H1 (cell line): ENCODE data around the gene SNX17. TPM values are rescaled to one million over a fixed set of nuclear protein-coding genes. Genes with fewer than 3 reads are reported as not detected.

ENCODE experiments used
- CTCF ChIA-PET: fragments of 300-600 bp; sonication (Branson Sonifier 250); formaldehyde crosslinking; loops from one replicate; lab custom pipeline; 2021; ENCODE audit not compliant: partially characterized antibody; lab: Charles Lee
- POLR2A ChIA-PET: fragments of 300-600 bp; sonication (Branson Sonifier 250); formaldehyde crosslinking; loops from one replicate; lab custom pipeline; 2021; ENCODE audit warnings: inconsistent platforms; ENCODE audit not compliant: partially characterized antibody; lab: Charles Lee
- DNase-seq, 2 experiments: peaks; one replicate each; pipeline versions ENCODE4 v3.0.0 to v3.0.0-alpha.2; 2010 to 2022; ENCODE audit warnings: low spot score in 2 of 2, low read depth in 1 of 2, mixed read lengths in 1 of 2
- FAIRE-seq: peaks from 2 replicates; lab custom pipeline; 2011; peaks lifted over from hg19 to GRCh38; lab: Jason Lieb, UNC
- H2AFZ ChIP-seq: 2 replicates; pipeline ENCODE4 v1.8.1; 2012; ENCODE audit warnings: low read length, inconsistent platforms
- H2AK5ac ChIP-seq: 2 replicates; pipeline ENCODE4 v1.6.1; 2013; ENCODE audit warnings: low read depth, low read length
- H2BK120ac ChIP-seq: replicated peaks from 2 replicates; pipeline ENCODE3; 2013; ENCODE audit warnings: low read depth, low read length, inconsistent platforms
- H2BK12ac ChIP-seq: 2 replicates; pipeline ENCODE4 v1.6.1; 2013; ENCODE audit warnings: low read depth, low read length
- H2BK15ac ChIP-seq: 2 replicates; pipeline ENCODE4 v1.6.1; 2013; ENCODE audit warnings: low read length
- H2BK20ac ChIP-seq: 2 replicates; pipeline ENCODE4 v1.6.1; 2013; ENCODE audit warnings: low read length
- H2BK5ac ChIP-seq: 2 replicates; pipeline ENCODE4 v1.6.1; 2013; ENCODE audit warnings: low read depth, low read length
- H3K14ac ChIP-seq: 2 replicates; pipeline ENCODE4 v1.6.1; 2013; ENCODE audit warnings: inconsistent platforms; ENCODE audit not compliant: insufficient read length
- H3K18ac ChIP-seq: 2 replicates; pipeline ENCODE4 v1.6.1; 2013; ENCODE audit warnings: low read length; ENCODE audit errors: extremely low read depth
- H3K23ac ChIP-seq: 2 replicates; pipeline ENCODE4 v1.6.1; 2013; ENCODE audit warnings: inconsistent platforms; ENCODE audit not compliant: insufficient read length
- H3K23me2 ChIP-seq: 2 replicates; pipeline ENCODE4 v1.6.1; 2013; ENCODE audit warnings: low read depth, low read length
- H3K27ac ChIP-seq: 2 replicates; pipeline ENCODE4 v1.6.1; 2011; ENCODE audit warnings: low read depth, low read length, inconsistent platforms
- H3K27me3 ChIP-seq, 4 experiments: replicated peaks in 1 of 4; 1 replicate in 1 of 4; 2 replicates in 3 of 4; pipeline versions ENCODE4 v1.6.1 to v1.8.1; 2011 to 2013; ENCODE audit warnings: low read length in 3 of 4, mild to moderate bottlenecking in 3 of 4, inconsistent platforms in 2 of 4, mixed read lengths in 2 of 4, moderate library complexity in 1 of 4; ENCODE audit not compliant: control insufficient read depth in 3 of 4, insufficient read depth in 3 of 4; ENCODE audit errors: extremely low read depth in 1 of 4
- H3K36me3 ChIP-seq, 4 experiments: 2 replicates each; pipeline versions ENCODE4 v1.6.1 to v1.8.1; 2011 to 2013; ENCODE audit warnings: mild to moderate bottlenecking in 4 of 4, low read length in 3 of 4, moderate library complexity in 2 of 4, control low read depth in 1 of 4, inconsistent platforms in 1 of 4; ENCODE audit not compliant: insufficient read depth in 4 of 4, control insufficient read depth in 2 of 4
- H3K4ac ChIP-seq: replicated peaks from 2 replicates; pipeline ENCODE3; 2013; ENCODE audit warnings: low read length, low read depth, mixed read lengths, inconsistent platforms; ENCODE audit not compliant: insufficient read length
- H3K4me1 ChIP-seq, 4 experiments: replicated peaks in 1 of 4; 1 replicate in 1 of 4; 2 replicates in 3 of 4; pipeline versions ENCODE4 v1.6.1 to v1.8.1; 2011 to 2013; ENCODE audit warnings: low read length in 3 of 4, inconsistent platforms in 2 of 4, mixed read lengths in 1 of 4; ENCODE audit not compliant: insufficient read depth in 4 of 4, control insufficient read depth in 3 of 4
- H3K4me2 ChIP-seq, 2 experiments: 2 replicates each; pipeline versions ENCODE4 v1.6.1 to v1.8.1; 2011 to 2013; ENCODE audit warnings: low read depth in 2 of 2, low read length in 2 of 2, control low read depth in 1 of 2, inconsistent platforms in 1 of 2, mild to moderate bottlenecking in 1 of 2; ENCODE audit not compliant: insufficient read depth in 1 of 2
- H3K4me3 ChIP-seq, 4 experiments: fragments of 200-600, 300-600 bp in 1 of 4; sonication (generic), shearing (Covaris generic), sonication (Bioruptor Twin) in 1 of 4; 2 replicates each; pipeline versions ENCODE4 v1.5.1 to v1.8.1; 2011 to 2016; ENCODE audit warnings: low read length in 4 of 4, low read depth in 3 of 4, control low read depth in 2 of 4, inconsistent platforms in 2 of 4, mild to moderate bottlenecking in 2 of 4, mixed read lengths in 1 of 4, moderate library complexity in 1 of 4; ENCODE audit not compliant: insufficient read depth in 2 of 4; ENCODE audit errors: extremely low read depth in 1 of 4
- H3K56ac ChIP-seq: replicated peaks from 2 replicates; pipeline ENCODE3; 2013; ENCODE audit warnings: low read depth, mild to moderate bottlenecking, mixed read lengths, low read length, inconsistent platforms; ENCODE audit not compliant: insufficient read length
- H3K79me1 ChIP-seq: 2 replicates; pipeline ENCODE4 v1.6.1; 2013; ENCODE audit warnings: low read depth, low read length, control low read depth
- H3K79me2 ChIP-seq, 2 experiments: 2 replicates each; pipeline versions ENCODE4 v1.6.1 to v1.8.1; 2012 to 2013; ENCODE audit warnings: low read length in 2 of 2, mild to moderate bottlenecking in 2 of 2, inconsistent platforms in 1 of 2; ENCODE audit not compliant: insufficient read depth in 2 of 2, control insufficient read depth in 1 of 2
- H3K9ac ChIP-seq, 4 experiments: replicated peaks in 1 of 4; 1 replicate in 1 of 4; 2 replicates in 3 of 4; pipeline versions ENCODE4 v1.6.1 to v1.8.1; 2011 to 2013; ENCODE audit warnings: low read depth in 3 of 4, low read length in 3 of 4, control low read depth in 2 of 4, mild to moderate bottlenecking in 2 of 4, moderate library complexity in 2 of 4, inconsistent platforms in 1 of 4; ENCODE audit errors: extremely low read depth in 1 of 4
- H3K9me3 ChIP-seq, 2 experiments: 2 replicates each; pipeline versions ENCODE4 v1.6.1 to v1.8.1; 2012 to 2013; ENCODE audit warnings: mild to moderate bottlenecking in 2 of 2, moderate library complexity in 2 of 2, control low read depth in 1 of 2, inconsistent platforms in 1 of 2, low read depth in 1 of 2, low read length in 1 of 2, mixed read lengths in 1 of 2; ENCODE audit not compliant: insufficient read depth in 2 of 2
- H4K20me1 ChIP-seq, 2 experiments: replicated peaks in 1 of 2; 2 replicates each; pipeline versions ENCODE3 to v1.8.1; 2011 to 2013; ENCODE audit warnings: inconsistent platforms in 2 of 2, low read length in 2 of 2, mild to moderate bottlenecking in 1 of 2; ENCODE audit not compliant: insufficient read depth in 2 of 2, control insufficient read depth in 1 of 2
- H4K5ac ChIP-seq: 2 replicates; pipeline ENCODE4 v1.6.1; 2013; ENCODE audit warnings: low read length, low read depth, mixed read lengths, inconsistent platforms; ENCODE audit not compliant: insufficient read length
- H4K8ac ChIP-seq: 2 replicates; pipeline ENCODE4 v1.8.0; 2013; ENCODE audit warnings: mild to moderate bottlenecking, moderate library complexity, low read length, inconsistent platforms; ENCODE audit not compliant: insufficient read depth; ENCODE audit errors: extremely low read depth
- H4K91ac ChIP-seq: replicated peaks from 2 replicates; pipeline ENCODE3; 2013; ENCODE audit warnings: low read length, mixed read lengths, inconsistent platforms; ENCODE audit not compliant: insufficient read length
- BCL11A ChIP-seq, 2 experiments: IDR thresholded peaks; one replicate each; pipeline ENCODE4 v1.6.1; 2011; ENCODE audit warnings: low read depth in 2 of 2, low read length in 2 of 2, mild to moderate bottlenecking in 2 of 2
- CBX5 ChIP-seq: fragments of 300-800, 300-1000 bp; sonication (generic); IDR thresholded peaks from 2 replicates; pipeline ENCODE4 v1.7.1; 2016; ENCODE audit warnings: antibody characterized with exemption, low read length, low read depth
- CREB1 ChIP-seq: IDR thresholded peaks from 2 replicates; pipeline ENCODE4 v1.6.1; 2012; ENCODE audit warnings: inconsistent platforms
- JUND ChIP-seq: IDR thresholded peaks from 2 replicates; pipeline ENCODE4 v1.6.1; 2011; ENCODE audit warnings: mild to moderate bottlenecking, improper control_type of control experiment, low read length
- KDM1A ChIP-seq: fragments of 200-600, 300-600 bp; sonication (generic); IDR thresholded peaks from 2 replicates; pipeline ENCODE4 v1.7.1; 2016; ENCODE audit warnings: mild to moderate bottlenecking, low read length, borderline replicate concordance
- MAFK ChIP-seq: IDR thresholded peaks from 2 replicates; pipeline ENCODE4 v1.6.1; 2012; ENCODE audit warnings: low read depth, mild to moderate bottlenecking, improper control_type of control experiment, low read length
- NANOG ChIP-seq: IDR thresholded peaks from 2 replicates; pipeline ENCODE4 v1.6.1; 2011; ENCODE audit warnings: low read length, low read depth, mild to moderate bottlenecking, inconsistent platforms; ENCODE audit not compliant: insufficient read depth, poor library complexity, severe bottlenecking
- POLR2A ChIP-seq, 2 experiments: IDR thresholded peaks; 1 replicate in 1 of 2; 2 replicates in 1 of 2; pipeline ENCODE4 v1.6.1; 2011; ENCODE audit warnings: low read depth in 2 of 2, low read length in 2 of 2, mild to moderate bottlenecking in 2 of 2; ENCODE audit errors: control extremely low read depth in 1 of 2
- POLR2AphosphoS5 ChIP-seq: IDR thresholded peaks from 2 replicates; pipeline ENCODE4 v1.6.1; 2011; ENCODE audit warnings: low read depth, low read length
- RXRA ChIP-seq: IDR thresholded peaks from 2 replicates; pipeline ENCODE4 v1.6.1; 2011; ENCODE audit warnings: low read depth, mild to moderate bottlenecking, low read length, moderate library complexity; ENCODE audit not compliant: insufficient read depth
- TAF1 ChIP-seq: IDR thresholded peaks from 2 replicates; pipeline ENCODE4 v1.6.1; 2011; ENCODE audit warnings: mild to moderate bottlenecking, low read depth, low read length
- TEAD4 ChIP-seq: IDR thresholded peaks from 2 replicates; pipeline ENCODE4 v1.6.1; 2012; ENCODE audit warnings: low read depth, low read length, inconsistent platforms, mixed read lengths
- YY1 ChIP-seq: IDR thresholded peaks from 2 replicates; pipeline ENCODE4 v1.6.1; 2011; ENCODE audit warnings: low read depth, mild to moderate bottlenecking, low read length
- WGBS, 2 experiments: shearing (Covaris generic) in 1 of 2; methylation state at CpG; one replicate each; pipeline versions ENCODE4 v1.1.6 to v1.1.7; 2013 to 2015; ENCODE audit warnings: low lambda C conversion rate in 2 of 2, mixed read lengths in 2 of 2, inconsistent platforms in 1 of 2, low coverage in 1 of 2, missing lambda C conversion rate in 1 of 2; ENCODE audit not compliant: insufficient replicate concordance in 2 of 2, insufficient coverage in 1 of 2, insufficient read length in 1 of 2; ENCODE audit errors: extremely low coverage in 1 of 2, missing lambda C conversion rate in 1 of 2; 5-methylcytosine and 5-hydroxymethylcytosine counted together
- polyA plus RNA-seq, 7 experiments: library from polyadenylated mRNA; depleted of rRNA in 3 of 7; stranded (reverse) in 5 of 7; unstranded in 2 of 7; fragments of >200 nt in 5 of 7; fragments of 200-250 nt in 2 of 7; gene quantifications; 1 replicate in 5 of 7; 2 replicates in 1 of 7; 4 replicates in 1 of 7; pipeline versions ENCODE4 v1.2.1 to v1.2.3, GENCODE V29; 2011 to 2013; ENCODE audit warnings: missing spikeins in 2 of 7, mixed read lengths in 2 of 7
- total RNA-seq: library from RNA; stranded (reverse); fragmentation: NEBNext Ultra II Directional; extraction: Animal tissue kit (Norgen Biotek cat#: 25700); gene quantifications from 2 replicates; pipeline ENCODE4 v1.2.1, GENCODE V29; 2021
- TF ChIP-seq, protein P1 (sequence below): IDR thresholded peaks from 2 replicates; pipeline ENCODE4 v1.6.1; 2012; ENCODE audit warnings: inconsistent platforms
- TF ChIP-seq, protein P2 (sequence below): IDR thresholded peaks from 2 replicates; pipeline ENCODE4 v1.6.1; 2011; ENCODE audit warnings: low read depth, mild to moderate bottlenecking, low read length; ENCODE audit not compliant: insufficient read depth

Gene SNX17
- total and polyA plus RNA-seq, 2 of the 8 experiments (the other 6 are each of a cell fraction or from before 2014, with no cell fraction given): 54.9 to 66.2 TPM

DNA sequence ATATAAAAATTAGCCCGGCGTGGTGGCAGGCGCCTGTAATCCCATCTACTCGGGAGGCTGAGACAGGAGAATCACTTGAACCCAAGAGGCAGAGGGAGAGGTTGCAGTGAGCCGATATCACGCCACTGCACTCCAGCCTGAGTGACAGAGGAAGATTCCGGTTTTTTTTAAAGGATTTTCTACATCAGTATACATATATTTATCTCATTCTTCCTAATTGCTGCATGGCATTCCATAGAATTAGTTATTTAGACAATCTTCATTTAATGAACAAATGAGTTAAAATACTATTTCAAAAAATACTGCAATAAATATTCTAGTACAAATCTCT, 15.9 kb upstream of the SNX17 start:
- no peak overlapping the region for H2BK15ac ChIP-seq
- H3K18ac ChIP-seq: no peak overlapping the region
- no peak overlapping the region for H3K27ac ChIP-seq
- H3K9me3 ChIP-seq: no peaks in the 10 kb centered on the region
- no peak overlapping the region for H4K8ac ChIP-seq
- H3K4me1 ChIP-seq: peaks cover 0 to 12% (median 4%) of the 10 kb centered on the region in 4 experiments; a peak in 4 of 7 replicates
- no peak overlapping the region for H2BK5ac ChIP-seq
- DNase-seq (no peak), FAIRE-seq (no peak)
- H2AFZ ChIP-seq: no peak overlapping the region
- H3K56ac ChIP-seq: no peak overlapping the region
- H3K27me3 ChIP-seq: no peaks in the 10 kb centered on the region
- H3K9ac ChIP-seq: no peak overlapping the region
- H4K5ac ChIP-seq: no peak overlapping the region
- H3K79me2 ChIP-seq: peaks cover 11 to 78% of the 10 kb centered on the region in 2 experiments; a peak in 3 of 4 replicates
- no peak overlapping the region for H2AK5ac ChIP-seq
- H3K4me2 ChIP-seq: peak overlapping the region in 1 of 2 experiments; percentile 62; a peak in 1 of 4 replicates
- POLR2A ChIA-PET: interaction anchor here (1.0 to 9.5 kb wide), 7 partner anchors 11 to 55 kb away, joined by 3 to 135 read pairs (median 8); partner anchors contain the start of genes EIF2B4, MPV17, PPM1G and SNX17
- no peak overlapping the region for H4K91ac ChIP-seq
- H2BK12ac ChIP-seq: no peak overlapping the region
- no peak overlapping the region for H3K4ac ChIP-seq
- peak overlapping the region in 1 of 4 experiments; percentile 86; a peak in 1 of 8 replicates for H3K4me3 ChIP-seq
- H2BK120ac ChIP-seq: no peak overlapping the region
- H3K23me2 ChIP-seq: no peaks in the 10 kb centered on the region
- CTCF ChIA-PET: interaction anchor here (1.1 to 1.6 kb wide), 3 partner anchors 13 to 75 kb away, joined by 3 to 5 read pairs (median 5); partner anchors contain the start of genes EIF2B4 and SNX17
- H2BK20ac ChIP-seq: no peak overlapping the region
- peaks cover 0 to 5% (median 3%) of the 10 kb centered on the region in 4 experiments; a peak in 3 of 8 replicates for H3K36me3 ChIP-seq
- H3K23ac ChIP-seq: no peak overlapping the region
- no peaks in the 10 kb centered on the region; the same call in 1 of the 2 replicates for H3K79me1 ChIP-seq
- WGBS, 2 experiments: 88% methylated on average over 7 of the region's 7 CpGs; no CpG with 5 or more reads in 1 of the 2 experiments
- H4K20me1 ChIP-seq: peaks cover 3% of the 10 kb centered on the region in 2 experiments
- no peak overlapping the region for H3K14ac ChIP-seq
- TF ChIP-seq POLR2AphosphoS5: no peak
- TF ChIP-seq, protein P1, sequence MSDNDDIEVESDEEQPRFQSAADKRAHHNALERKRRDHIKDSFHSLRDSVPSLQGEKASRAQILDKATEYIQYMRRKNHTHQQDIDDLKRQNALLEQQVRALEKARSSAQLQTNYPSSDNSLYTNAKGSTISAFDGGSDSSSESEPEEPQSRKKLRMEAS: no peak
- TF ChIP-seq TEAD4: no peak
- TF ChIP-seq RXRA: no peak
- TF ChIP-seq, protein P2, sequence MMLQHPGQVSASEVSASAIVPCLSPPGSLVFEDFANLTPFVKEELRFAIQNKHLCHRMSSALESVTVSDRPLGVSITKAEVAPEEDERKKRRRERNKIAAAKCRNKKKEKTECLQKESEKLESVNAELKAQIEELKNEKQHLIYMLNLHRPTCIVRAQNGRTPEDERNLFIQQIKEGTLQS: no peak
- no peak for TF ChIP-seq JUND
- no peak for TF ChIP-seq TAF1
- TF ChIP-seq YY1: no peak
- TF ChIP-seq KDM1A: no peak
- TF ChIP-seq POLR2A (IDR thresholded peaks at IDR 0.05; ENCODE audit: control extremely low read depth in 1 of 2, low read depth in 2 of 2, low read length in 2 of 2): no peak
- TF ChIP-seq MAFK: no peak
- TF ChIP-seq NANOG: no peak
- TF ChIP-seq BCL11A (IDR thresholded peaks at IDR 0.05; ENCODE audit: low read depth in 2 of 2, low read length in 2 of 2): no peak
- no peak for TF ChIP-seq CBX5
- no peak for TF ChIP-seq CREB1
